Subcutaneous adipose tissue (tissue), 4 donors: ENCODE results near the gene SSTR3. TPM values are rescaled to one million over a fixed set of nuclear protein-coding genes. Genes with fewer than 3 reads are reported as not detected.

Experiments used
- CTCF ChIP-seq: fragments of 450-650 bp; IDR thresholded peaks from one replicate; pipeline ENCODE4 v1.5.1; 2016; ENCODE audit warnings: low read depth, mild to moderate bottlenecking, control low read depth, antibody characterized with exemption, moderate library complexity
- small RNA-seq: library from RNA; depleted of rRNA; stranded (forward); fragments of <200 nt; gene quantifications from one replicate; pipeline ENCODE3, GENCODE V24; 2016
- total RNA-seq, 4 donors: library from RNA; depleted of rRNA; stranded (reverse); fragments of >200 nt; gene quantifications; one replicate each; pipeline ENCODE4 v1.1.0, GENCODE V29; 2016

SSTR3 gene
- total RNA-seq, 4 donors from 2014 or later: not detected

GRCh38 chr22:37154925-37155712, 57.2 kb downstream of the SSTR3 start:
- TF ChIP-seq CTCF: no peak

Small RNA genes lying within 50 kb of the gene (small RNA-seq; reads per million reads assigned to genes)
- gene Z82188.1: not detected

Other genes starting within 250 kb of the SSTR3 start
- 100 to 1,000 TPM in 1 of 4 donors, 10 to 100 TPM in 3; 54.7 to 141 (median 70.5) TPM for gene TST, start 193.0 kb downstream of the SSTR3 start, total RNA-seq
- gene MPST, start 192.7 kb downstream of the SSTR3 start, total RNA-seq: 100 to 1,000 TPM in 3 of 4 donors, 10 to 100 TPM in 1; 61.1 to 320 (median 149) TPM
- 1 to 10 TPM; 2.9 to 8.9 (median 8.4) TPM for gene KCTD17, start 160.7 kb downstream of the SSTR3 start, total RNA-seq
- not detected for gene TMPRSS6, start 102.8 kb downstream of the SSTR3 start, total RNA-seq
- gene IL2RB, start 62.6 kb downstream of the SSTR3 start, total RNA-seq: 1 to 10 TPM in 1 of 4 donors, under 1 TPM in 3; 0.22 to 2.2 (median 0.62) TPM
- gene C1QTNF6, start 24.2 kb downstream of the SSTR3 start, total RNA-seq: 1 to 10 TPM in 3 of 4 donors, under 1 TPM in 1; 0.33 to 3.2 (median 2.4) TPM
- 10 to 100 TPM in 3 of 4 donors, 1 to 10 TPM in 1; 7.8 to 49.8 (median 14.5) TPM for gene RAC2, start 31.8 kb upstream of the SSTR3 start, total RNA-seq
- 10 to 100 TPM; 13.2 to 40.3 (median 22.1) TPM for gene CYTH4, start 70.0 kb upstream of the SSTR3 start, total RNA-seq
- not detected for gene ELFN2, start 215.0 kb upstream of the SSTR3 start, total RNA-seq